COLO829 (cell line): ENCODE results near the gene FMN1.
A peak's percentile ranks its signal among the peaks of the same experiment; 100 is the strongest.

ENCODE experiments used
- DNase-seq: peaks from one replicate; pipeline ENCODE4 v3.0.0; 2012; ENCODE audit warnings: low spot score

Gene FMN1

DNA sequence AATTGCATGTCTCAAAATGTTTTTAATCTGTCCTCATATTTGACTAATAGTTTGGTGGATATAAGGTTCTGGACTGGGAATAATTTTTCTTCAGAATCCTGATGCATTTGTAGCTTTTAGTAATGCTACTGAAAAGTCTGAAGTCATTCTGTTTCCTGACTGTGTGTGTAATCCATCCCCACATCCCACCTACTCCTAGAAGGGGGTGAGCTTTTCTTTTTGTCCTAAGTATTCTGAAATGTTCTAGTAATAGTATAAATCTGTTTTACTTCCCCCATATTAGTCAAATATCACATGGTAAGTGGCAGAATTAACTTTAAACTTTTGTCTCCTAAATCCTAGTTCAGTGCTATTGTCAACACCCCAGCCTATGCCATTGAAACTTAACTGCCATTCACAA is 313.9 kb downstream of the FMN1 start:
- no peak for DNase-seq

DNA sequence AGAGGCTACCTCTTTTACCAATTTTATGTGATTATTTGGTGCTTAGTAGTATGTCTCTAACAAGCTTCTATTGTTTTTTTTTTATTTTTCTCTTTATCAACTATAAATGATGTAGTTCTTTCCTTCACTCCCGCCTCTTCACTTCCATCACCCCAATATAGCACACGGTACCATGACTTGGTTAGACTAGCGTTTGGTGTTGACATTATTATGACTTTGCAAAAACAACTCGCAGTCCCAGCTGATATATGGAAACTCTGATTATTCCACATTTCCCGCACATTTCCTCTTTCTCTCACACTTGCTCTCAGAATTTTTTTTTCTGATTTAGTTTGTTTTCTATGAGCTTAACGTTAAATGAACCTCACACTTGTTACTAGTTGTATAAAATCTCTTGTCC is 314.5 kb downstream of the FMN1 start:
- DNase-seq: no peak

DNA sequence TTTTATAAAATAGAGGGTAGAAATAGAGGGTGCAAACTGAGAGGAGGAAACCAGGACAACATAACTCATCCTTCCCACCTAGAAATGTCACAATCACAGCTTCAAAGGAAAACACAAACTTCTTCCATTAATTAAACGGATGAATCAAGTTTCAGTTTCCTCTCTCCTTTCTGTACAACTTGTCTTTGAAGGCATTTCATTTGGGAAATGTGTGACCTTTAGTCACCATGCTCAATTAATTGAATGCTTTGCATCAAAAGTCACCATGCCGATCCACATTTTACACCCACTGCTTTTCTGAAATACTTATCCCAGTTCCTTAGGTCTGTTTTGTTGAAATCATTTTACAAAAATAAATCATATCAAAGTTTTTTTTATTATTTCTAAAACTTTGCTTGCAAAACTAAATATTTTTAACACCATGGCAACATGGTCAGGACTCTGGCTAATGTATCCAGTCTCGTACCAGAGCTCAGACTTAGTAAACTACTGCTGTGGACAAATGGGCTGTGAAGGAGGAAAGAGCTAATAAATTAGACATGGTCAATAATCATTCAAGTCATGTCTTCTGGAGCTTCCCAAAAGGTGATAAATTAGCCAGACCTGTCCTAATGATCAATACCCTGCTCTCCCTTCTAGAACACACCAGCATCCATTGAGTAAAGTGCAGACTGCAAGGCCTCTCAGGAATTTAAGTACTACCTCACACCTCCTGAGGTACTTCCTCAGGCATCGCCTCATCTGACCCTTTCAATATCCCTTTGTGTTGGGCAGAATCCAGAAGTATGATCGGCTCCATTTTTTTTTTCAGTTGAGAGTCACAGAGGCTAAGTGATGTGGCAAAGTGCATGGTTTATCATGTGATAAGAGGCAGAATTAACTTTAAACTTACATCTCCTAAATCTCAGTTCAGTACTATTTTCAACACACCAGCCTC is 315.4 kb downstream of the FMN1 start:
- DNase-seq: peak; percentile 32

DNA sequence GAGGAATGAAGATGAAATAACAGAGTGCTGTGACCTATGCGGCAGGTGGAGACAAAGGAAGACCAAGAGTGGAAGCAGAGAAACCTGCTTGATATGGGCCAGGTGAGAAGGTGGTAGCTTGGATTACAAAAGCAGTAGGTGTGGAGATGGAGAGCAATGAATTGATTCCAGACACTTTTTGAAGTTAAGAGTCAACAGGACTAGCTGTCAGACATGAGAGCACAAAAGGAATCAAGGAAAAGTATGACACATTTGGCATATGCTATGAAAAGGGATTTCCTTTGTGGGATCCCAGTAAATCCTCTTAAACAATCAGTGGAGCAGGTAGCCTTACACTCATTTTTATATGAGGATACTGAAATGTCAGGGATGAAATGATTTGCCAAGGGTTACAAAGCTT is 316.2 kb downstream of the FMN1 start:
- no peak for DNase-seq

DNA sequence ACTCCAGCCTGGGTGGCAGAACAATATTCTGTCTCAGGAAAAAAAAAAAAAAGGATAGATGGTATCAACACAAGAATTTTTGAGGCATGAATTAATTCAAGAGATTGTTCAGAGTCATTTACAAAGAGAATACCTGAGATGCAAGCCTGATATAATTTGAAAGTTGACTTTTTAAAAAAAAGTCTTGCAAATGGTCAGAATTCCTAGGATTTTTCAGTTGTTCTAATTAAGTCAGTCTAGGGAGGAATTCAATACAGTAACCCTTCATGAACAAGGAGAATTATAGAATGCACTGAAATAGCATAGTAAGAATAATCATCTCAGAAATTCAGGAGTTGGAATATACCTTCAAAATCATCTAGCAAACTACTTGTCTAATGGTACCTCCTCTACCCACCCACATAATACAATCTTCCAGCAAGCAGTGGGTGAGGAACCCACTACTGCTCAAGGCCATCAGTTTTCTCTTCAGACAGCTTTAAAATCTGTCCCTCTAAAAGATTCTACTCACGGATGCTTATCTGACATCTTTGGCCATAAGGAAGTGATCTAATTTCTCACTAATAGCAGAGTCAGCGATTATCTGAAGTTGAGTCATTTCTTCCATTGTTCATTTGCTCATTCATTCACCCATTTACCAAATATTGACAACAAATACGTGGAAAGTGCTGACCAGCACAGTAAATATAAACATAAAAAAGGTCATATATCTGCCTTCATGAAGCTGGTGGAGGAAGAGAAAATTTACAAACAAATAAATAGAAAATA is 317.1 kb downstream of the FMN1 start:
- DNase-seq: no peak

DNA sequence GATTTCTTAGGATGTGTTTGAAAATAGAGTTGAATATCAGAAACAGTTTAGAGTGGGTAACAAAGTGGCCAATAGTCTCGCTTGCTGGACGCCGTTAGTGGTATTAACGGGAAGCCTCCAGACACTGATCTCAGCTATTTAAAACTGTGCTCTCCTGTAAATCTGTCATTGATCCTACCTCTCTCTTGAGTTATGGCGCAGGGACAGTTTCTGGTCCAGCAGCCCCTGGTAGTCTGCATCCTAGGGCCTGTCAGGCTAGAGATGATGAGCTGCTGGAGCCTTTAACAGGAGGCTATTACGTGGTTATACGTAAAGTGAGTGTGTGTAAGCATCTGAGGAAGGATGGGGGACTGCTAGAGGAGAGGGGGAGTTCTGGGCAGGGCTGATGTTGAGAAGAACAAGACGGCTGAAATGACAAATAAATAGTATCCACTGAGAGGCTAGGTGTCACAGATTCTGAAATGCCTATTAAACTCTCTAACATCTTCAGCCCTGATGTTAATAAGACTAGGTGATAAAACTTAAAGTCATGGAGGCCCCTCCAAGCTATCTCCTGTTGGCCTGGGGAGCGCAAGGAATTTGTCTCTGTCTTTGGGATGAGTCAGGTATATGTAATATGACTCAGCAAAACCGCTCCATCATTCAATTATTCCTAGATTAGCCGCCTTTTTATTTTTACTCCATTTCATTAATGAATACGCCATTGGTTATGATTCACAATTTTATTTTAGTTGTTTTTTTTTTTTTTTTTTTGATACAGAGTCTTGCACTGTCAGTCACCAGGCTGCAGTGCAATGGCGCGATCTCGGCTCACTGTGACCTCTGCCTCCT is 321.0 kb downstream of the FMN1 start:
- DNase-seq: no peak

DNA sequence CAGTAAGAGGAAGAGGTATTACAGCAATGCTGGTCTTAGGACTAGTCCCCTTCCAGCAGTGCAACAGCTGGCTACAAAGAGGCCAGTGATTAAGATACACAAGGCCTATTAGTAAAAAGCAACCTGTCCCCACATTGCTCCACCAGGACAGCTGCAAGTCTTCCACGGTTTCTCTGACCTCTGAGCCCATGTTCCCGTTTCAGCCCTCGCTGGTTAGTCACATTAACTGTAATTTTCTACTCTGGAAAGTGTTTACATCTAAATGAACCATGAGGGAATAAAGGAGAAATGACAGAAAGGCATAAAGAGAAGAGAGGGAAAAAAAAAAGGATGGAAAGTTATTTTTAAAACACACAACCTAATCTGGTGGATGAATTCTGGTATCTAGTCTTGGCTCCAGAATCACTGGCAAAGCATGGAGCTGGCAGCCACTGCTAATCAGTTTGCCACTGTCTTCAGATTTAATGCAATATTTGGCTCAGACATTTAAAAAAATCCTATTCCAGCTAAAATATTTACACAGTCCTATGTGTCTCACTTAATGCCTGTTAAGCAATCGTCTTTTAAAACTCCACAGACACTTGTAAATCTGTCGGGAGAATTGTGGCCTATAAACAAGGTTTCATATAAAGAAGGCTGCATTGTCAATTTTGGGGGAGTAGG is 321.8 kb downstream of the FMN1 start:
- no peak for DNase-seq

DNA sequence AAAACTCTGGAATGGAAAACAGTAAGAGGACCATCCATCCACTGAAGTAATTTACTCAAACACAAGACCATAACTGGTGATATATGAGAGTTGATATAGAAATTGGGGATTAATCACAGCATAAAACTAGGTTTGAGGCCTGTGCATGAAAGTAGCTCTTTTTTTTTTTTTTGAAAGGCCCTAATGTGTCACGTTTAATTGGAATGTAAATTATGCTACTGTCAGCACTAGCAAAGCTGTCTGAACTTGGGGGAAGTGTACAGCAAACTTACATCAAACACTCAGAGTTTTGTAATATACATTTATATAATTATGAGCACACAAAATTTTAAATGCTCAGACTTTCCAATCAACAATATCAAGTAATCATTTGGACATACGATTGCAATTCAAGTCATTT is 322.6 kb downstream of the FMN1 start:
- DNase-seq: no peak

DNA sequence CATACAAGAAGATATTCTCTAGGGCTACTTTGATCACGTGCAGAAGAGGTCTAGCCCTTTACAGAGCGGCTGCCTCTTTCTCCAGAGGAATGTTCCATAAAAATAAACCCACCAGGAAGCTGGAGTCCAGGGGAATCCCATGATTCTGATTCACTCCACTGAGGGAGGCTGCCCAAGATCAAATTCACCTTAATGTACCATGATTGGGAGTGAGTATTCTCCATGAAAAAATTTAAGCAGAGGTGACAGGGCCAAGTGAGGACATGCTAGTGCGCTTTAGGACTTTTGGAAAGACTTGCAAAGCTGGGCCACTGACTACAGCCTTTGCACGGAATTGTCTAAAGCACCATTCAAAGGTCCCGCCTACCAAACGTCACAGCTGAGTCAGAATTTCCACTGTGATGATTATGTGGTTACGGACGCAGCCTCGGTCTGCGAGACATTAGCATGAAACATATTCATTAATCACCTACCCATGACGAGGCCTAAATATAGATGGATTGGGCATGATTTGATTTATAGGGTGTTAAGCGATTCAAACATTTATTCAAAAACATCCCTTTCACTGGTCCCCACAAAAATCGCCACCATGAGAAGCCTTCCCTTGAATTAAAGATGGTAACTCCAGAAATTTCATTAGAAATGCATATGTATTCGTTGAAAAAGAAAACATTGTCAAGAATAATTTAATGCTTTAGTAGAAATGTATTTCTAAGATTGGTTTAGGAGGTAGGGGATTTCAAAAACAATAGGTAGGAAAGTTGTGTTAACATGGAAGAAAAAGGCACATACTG is 324.1 kb downstream of the FMN1 start:
- DNase-seq: peak; percentile 79

DNA sequence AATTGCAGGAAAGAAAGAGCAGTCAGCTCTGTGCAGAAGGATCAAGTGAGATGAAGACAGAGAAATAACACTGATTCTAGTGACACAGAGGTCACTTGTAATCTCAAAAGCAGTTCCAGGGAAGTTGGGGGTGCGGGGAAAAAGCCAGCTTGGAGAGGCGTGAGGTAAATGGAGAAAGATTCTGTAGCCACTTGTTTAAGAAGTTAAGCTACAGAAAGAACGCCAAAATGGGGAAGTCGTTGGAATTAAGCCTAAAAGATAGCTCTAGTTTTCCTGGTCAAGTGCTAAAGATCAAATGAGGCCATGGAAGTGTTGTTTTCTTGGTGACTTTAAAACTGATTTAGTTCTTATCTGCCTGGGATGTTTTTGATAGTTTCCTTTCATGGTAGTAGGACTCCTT is 324.7 kb downstream of the FMN1 start:
- no peak for DNase-seq

DNA sequence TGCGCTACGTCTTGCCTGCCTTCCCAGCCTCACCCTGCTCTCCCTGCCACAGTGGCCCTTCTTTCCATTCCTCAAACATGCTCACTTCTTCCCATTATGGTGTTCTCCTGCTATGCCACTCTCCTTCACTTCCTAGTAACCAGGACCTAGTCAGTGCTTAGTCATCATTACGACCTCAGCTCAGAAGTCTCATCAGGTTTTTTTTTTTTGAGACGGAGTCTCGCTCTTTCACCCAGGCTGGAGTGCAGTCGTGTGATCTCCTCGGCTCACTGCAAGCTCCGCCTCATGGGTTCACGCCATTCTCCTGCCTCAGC is 327.2 kb downstream of the FMN1 start:
- no peak for DNase-seq

DNA sequence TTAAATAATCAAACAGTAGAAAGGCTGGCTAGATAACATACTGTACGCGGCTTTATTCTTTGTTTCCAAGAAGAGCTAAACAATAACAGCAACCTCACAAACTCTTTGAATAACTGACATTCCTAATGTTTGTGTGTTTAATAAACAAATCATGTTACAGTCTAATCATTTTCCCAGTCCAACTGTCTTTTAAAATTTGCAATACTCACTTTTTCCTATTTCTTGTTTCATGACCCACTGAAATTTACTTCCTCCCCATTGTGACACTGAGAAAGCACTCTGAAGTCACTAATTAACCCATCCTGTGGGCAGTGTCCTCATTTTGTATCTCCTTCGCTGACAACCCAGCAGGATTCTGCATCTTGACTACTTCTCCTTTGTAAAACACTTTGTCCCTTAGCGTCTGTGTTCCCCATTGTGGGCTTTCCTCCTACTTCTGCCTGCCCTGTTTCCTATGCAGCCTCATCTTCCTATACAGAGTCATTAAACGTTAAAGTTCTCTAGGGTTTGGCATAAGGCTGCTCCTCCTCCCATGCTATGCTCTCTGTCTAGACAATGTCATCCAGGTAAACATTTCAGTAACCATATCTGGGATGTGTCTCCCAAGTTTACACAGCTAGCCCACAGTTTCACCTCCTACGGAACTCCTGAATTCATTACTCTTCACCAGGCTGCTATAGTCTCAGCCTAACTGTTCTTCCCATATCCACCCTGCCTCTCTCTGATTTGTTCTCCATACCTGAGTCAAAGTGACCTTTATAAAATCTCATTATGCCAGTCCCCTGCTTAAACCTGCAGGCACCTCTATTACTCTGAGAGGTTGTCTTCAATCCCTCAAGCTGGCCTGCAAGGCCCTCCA is 327.8 kb downstream of the FMN1 start:
- no peak for DNase-seq

DNA sequence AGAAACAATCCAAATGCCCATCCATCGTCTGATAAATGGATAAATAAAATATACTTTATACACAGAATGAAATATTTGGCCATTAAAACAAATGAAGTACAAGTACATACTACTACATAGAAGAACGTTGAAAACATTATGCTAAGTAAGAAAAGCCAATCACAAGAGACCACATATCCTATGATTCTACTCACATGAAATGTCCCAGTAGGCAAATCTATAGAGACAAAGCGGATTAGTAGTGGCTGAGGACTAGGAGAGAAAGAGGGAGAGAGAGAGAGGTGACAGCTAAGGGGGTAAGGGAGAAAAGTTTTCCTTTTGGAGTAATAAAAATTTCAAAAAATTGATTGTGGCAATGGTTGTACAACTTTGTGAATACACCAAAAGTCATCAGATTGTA is 329.7 kb downstream of the FMN1 start:
- DNase-seq: no peak

DNA sequence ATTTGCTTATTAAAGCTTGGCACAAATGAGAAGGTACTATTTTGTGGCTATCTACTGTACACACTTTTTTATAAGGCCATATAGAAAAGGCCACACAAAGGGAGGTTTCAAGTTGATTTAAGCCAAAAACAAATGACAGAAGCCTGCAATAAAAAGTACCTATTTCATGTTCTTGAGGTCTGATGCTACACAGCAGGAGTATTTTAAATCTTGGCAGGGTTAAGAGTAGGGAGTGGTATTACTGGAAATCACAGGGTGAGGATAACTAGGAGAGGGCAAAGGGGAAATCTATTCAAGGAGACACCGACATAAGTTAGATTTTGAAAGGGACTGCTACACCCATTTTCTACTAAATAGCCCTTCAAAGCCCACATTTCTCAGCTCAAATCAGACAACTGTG is 330.5 kb downstream of the FMN1 start:
- DNase-seq: no peak

DNA sequence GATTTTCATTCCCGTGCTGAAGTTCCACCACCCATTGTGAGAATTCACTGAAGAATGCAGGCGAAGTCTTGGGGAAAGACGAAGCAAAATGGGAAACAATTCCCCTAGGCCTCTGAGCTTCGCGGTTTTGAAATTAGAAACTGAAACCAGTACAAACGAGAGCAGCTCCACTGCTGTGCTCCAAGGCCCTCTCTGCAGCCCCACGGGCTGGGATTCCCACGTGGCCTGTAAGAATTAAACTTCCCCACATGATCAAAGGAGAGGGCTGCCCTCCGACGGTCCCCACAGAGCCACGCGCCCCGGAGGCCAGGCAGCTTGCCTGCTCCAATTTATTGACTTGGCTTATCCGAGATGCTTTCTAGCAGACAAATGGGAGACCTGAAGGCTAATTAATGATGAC is 332.8 kb downstream of the FMN1 start:
- DNase-seq: no peak

DNA sequence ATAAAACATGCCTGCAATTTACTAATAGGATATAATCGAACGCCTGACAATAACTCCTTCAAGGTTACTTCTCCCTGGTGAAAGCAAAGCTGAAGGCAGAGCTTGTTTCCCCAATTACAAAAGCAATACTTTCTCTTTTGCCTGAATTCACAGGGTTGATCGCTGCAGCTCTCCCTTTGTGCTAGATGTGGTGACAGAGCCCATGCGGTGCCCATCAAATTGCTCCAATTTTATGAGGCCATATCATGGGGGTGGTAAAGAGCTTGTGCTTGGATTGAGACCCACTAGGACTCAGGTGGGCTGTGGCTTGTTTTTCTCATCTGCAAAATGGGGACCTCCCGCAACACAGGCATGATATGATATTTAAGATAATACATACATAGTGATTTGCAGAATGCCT is 333.3 kb downstream of the FMN1 start:
- DNase-seq: no peak

DNA sequence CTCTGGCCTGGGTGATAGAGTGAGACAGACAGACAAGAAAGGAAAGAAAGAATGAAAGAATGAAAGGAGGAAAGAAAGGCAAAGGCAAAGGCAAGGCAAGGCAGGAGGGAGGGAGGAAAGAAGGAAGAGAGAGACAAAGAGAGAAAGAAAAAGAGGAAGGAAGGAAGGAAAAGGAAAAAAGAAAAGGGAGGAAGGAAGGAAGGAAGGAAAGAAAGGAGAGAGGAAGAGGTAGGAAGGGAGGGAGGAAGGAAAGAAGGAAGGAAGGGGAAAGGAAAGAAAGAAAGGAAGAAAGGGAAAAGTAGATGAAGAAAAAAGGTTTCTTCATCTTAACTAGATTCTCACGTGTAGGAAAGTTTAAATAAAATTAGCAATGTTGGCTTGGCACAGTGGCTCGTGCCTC is 334.5 kb downstream of the FMN1 start:
- DNase-seq: no peak

DNA sequence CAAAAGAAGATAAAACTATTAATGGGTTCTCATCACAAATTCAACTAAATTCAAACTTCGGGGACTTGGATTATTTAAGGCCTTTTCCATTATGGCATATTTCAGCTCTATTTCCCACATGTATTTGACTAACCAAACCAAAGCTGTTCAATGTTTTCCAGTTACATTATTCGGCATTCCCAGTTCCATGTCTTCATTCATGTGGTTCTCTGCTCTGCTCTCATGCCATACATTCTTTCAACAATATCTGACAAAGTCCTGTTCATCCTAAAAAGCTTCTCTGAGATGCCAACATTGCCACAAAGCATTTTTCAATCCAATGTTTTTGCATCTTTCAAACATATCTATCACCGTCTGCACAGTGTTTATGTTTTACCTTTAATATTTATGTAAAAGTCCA is 335.3 kb downstream of the FMN1 start:
- DNase-seq: no peak

DNA sequence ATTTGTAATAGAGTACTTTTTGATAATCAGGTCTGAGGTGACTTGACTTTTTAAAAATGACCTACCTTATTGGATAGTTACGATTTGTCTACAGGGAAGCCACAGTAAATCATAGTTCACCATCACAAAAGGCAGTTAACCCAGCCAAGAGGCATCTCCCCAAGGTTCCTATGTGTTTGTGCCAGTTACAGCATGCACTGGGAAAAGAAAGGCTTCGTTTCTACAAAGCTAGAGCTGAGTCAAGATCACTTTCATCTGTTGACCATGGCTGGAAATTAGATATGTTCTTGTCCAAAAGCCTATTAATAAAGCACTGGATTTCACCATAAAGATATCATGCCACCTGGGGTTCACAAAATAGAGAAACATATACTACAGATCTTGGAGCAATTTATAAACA is 336.8 kb downstream of the FMN1 start:
- no peak for DNase-seq

DNA sequence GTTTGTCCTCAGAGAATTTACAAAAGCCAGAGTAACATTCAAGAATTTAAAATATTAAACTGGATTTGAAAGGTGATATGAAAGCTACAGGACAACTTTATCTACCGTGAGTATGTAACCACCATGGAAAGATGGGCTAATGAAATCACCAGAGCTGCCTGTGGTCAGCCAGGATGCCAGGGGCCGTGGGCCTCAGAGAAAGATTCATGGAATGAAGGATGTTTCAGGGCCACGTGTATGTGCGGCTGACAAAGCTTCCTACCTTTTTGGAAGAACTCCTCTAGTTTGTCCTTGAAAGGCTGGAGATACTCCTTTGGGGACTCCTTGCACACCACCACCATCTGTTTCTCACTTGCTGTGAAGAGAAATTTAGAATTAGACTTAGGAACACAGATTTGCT is 337.8 kb downstream of the FMN1 start:
- DNase-seq: no peak
